A549 (cell line): Measurements from ENCODE around the gene SLC1A6. TPM values are rescaled to one million over a fixed set of nuclear protein-coding genes. Genes with fewer than 3 reads are reported as not detected.

Source experiments
- ATAC-seq, 2 experiments: fragments of 200-7000 bp in 1 of 2; fragments of >200 bp in 1 of 2; cut with Nextera tagmentation in 1 of 2; cut with Tn5 transposase in 1 of 2; 3 replicates each; pipeline versions ENCODE4 v1.8.0 to v1.9.1; 2018 to 2020; ENCODE audit warnings: mild to moderate bottlenecking in 1 of 2, moderate library complexity in 1 of 2
- CTCF ChIA-PET: fragments of 300-600 bp; sonication (Branson Sonifier 250); formaldehyde crosslinking; extraction: SDS; loops from one replicate; lab custom pipeline; 2021; ENCODE audit warnings: antibody characterized with exemption, inconsistent platforms; lab: Yijun Ruan, JAX
- POLR2A ChIA-PET: fragments of 350-600 bp; formaldehyde crosslinking; extraction: SDS; loops from one replicate; lab custom pipeline; 2021; ENCODE audit warnings: antibody characterized with exemption, inconsistent platforms; lab: Yijun Ruan, JAX
- DNase-seq, 2 experiments: peaks; one replicate each; pipeline versions ENCODE4 v3.0.0 to v3.0.0-alpha.2; 2011 to 2016; ENCODE audit warnings: low read depth in 1 of 2, low spot score in 1 of 2
- FAIRE-seq: peaks from 2 replicates; lab custom pipeline; 2011; peaks lifted over from hg19 to GRCh38; lab: Jason Lieb, UNC
- H3K27ac ChIP-seq, 2 experiments: fragments of >200 bp; sonication (Bioruptor Twin); formaldehyde crosslinking; 3 replicates each; pipeline ENCODE4 v1.5.1; 2016 to 2017
- H3K4me1 ChIP-seq: fragments of >200 bp; sonication (Bioruptor Twin); formaldehyde crosslinking; 3 replicates; pipeline ENCODE4 v1.6.1; 2016
- H3K4me2 ChIP-seq: fragments of >200 bp; sonication (Bioruptor Twin); formaldehyde crosslinking; 3 replicates; pipeline ENCODE4 v1.6.1; 2016
- H3K4me3 ChIP-seq: fragments of >200 bp; sonication (Bioruptor Twin); formaldehyde crosslinking; 3 replicates; pipeline ENCODE4 v1.5.1; 2016
- H3K9me3 ChIP-seq: fragments of >200 bp; sonication (Bioruptor Twin); formaldehyde crosslinking; 3 replicates; pipeline ENCODE4 v1.6.1; 2016
- CHD4 ChIP-seq: fragments of 200-600 bp; sonication (generic); IDR thresholded peaks from 2 replicates; pipeline ENCODE4 v1.6.1; 2016; ENCODE audit warnings: antibody characterized with exemption, mild to moderate bottlenecking, borderline replicate concordance
- FOSB ChIP-seq: fragments of 250-450 bp; sonication (Bioruptor Pico); IDR thresholded peaks from 2 replicates; pipeline ENCODE4 v1.5.0; 2020; ENCODE audit warnings: mild to moderate bottlenecking, moderate library complexity
- HOXA7 ChIP-seq: fragments of 250-450 bp; sonication (Bioruptor Pico); IDR thresholded peaks from 2 replicates; pipeline ENCODE4 v1.5.0; 2020; ENCODE audit warnings: mild to moderate bottlenecking, moderate library complexity
- RAD21 ChIP-seq, 2 experiments: fragments of >200 bp in 1 of 2; sonication (Bioruptor Twin) in 1 of 2; formaldehyde crosslinking in 1 of 2; IDR thresholded peaks in 1 of 2; conservative IDR thresholded peaks in 1 of 2; 2 replicates in 1 of 2; 3 replicates in 1 of 2; pipeline ENCODE4 v1.6.1; 2012 to 2018; ENCODE audit warnings: inconsistent platforms in 1 of 2
- RFX5 ChIP-seq: fragments of 450-650 bp; IDR thresholded peaks from 2 replicates; pipeline ENCODE4 v1.7.1; 2014; ENCODE audit warnings: antibody characterized with exemption, mild to moderate bottlenecking, moderate library complexity
- TP53 ChIP-seq: fragments of 250-450 bp; sonication (Bioruptor Pico); IDR thresholded peaks from 2 replicates; pipeline ENCODE4 v1.5.0; 2021; ENCODE audit warnings: mild to moderate bottlenecking, moderate library complexity
- WGBS: methylation state at CpG from one replicate; pipeline ENCODE4 v1.1.6; 2017; ENCODE audit errors: missing lambda C conversion rate; 5-methylcytosine and 5-hydroxymethylcytosine counted together
- polyA plus RNA-seq, 4 experiments: library from polyadenylated mRNA; depleted of rRNA in 3 of 4; stranded (reverse); fragments of >200 nt; fragmentation: RNase III in 1 of 4; extraction: RNeasy Plus Mini Kit Qiagen cat#74134 plus additional on column Dnase treatment in 1 of 4; gene quantifications; 2 replicates in 3 of 4; 3 replicates in 1 of 4; pipeline ENCODE4 v1.2.3, GENCODE V29; 2011 to 2017
- TF ChIP-seq, protein P1 (sequence below): fragments of >200 bp; sonication (Bioruptor Twin); formaldehyde crosslinking; IDR thresholded peaks from 3 replicates; pipeline ENCODE4 v1.6.1; 2016

The SLC1A6 gene
- polyA plus RNA-seq, 2 of the 4 experiments (the other 2 are of a cell fraction) = not detected

DNA sequence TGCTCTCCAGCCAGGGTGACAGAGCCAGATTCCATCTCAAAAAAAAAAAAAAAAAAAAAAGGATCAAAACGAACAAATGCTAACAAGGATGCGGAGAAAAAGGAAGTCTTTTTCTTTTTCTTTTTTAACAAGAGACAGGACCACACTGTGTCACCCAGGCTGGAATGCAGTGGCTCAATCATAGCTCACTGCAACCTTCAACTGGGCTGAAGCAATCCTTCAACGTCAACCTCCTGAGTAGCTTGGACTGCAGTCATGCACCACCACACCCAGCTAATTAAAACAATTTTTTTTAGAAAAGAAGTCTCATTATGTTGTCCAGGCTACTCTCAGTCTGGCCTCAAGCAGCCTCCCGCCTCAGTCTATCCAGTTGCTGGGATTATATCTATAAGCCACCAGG lies 73.0 kb downstream of the SLC1A6 start:
- CTCF ChIA-PET = interaction anchor here (0.6 kb wide), 1 partner anchor 147 kb away, joined by 4 read pairs; no protein-coding TSS in a partner anchor
- H3K9me3 ChIP-seq = no peaks in the 10 kb centered on the region
- TF ChIP-seq TP53 (no peak), HOXA7 (no peak), RFX5 (no peak), CHD4 (no peak)
- TF ChIP-seq, all 56 proteins: peak for 0

DNA sequence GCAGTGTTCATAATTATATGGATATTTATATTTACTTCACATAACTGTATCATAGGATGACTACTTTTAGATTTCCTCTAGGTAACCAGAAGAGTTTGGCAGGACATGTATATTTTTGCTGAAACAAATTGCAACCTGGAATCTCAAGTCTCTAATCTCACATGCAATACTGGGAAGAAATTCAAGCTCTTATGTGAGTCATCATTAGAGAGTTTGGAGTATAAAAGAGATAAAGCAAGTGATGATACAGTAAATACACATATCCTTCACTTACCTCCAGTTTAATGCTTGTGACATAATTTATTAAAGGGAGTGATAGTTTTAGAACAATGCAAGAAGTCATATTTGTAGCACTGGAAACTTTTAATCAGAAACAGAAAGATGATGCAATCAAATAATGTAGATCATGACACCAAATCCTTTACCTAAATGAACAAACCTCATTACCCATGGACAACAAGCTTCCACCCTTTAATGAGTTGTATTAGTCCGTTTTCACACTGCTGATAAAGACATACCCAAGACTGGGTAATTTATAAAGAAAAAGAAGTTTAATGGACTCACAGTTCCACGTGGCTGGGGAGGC lies 77.9 kb downstream of the SLC1A6 start:
- ChIA-PET POLR2A (no interaction called here), CTCF (interaction anchor here (1.0 kb wide), 1 partner anchor 8 kb away, joined by 3 read pairs; no protein-coding TSS in a partner anchor)
- WGBS = 0% methylated on average over 2 of the region's 2 CpGs
- no peak for FAIRE-seq
- H3K4me2 ChIP-seq = no peak overlapping the region
- H3K9me3 ChIP-seq = no peaks in the 10 kb centered on the region
- TF ChIP-seq CHD4 (no peak), RAD21 (conservative IDR thresholded peaks at IDR 0.05 in 1 of 2, IDR thresholded peaks at IDR 0.05 in 1 of 2) (no peak), FOSB (no peak)
- TF ChIP-seq, protein P1, sequence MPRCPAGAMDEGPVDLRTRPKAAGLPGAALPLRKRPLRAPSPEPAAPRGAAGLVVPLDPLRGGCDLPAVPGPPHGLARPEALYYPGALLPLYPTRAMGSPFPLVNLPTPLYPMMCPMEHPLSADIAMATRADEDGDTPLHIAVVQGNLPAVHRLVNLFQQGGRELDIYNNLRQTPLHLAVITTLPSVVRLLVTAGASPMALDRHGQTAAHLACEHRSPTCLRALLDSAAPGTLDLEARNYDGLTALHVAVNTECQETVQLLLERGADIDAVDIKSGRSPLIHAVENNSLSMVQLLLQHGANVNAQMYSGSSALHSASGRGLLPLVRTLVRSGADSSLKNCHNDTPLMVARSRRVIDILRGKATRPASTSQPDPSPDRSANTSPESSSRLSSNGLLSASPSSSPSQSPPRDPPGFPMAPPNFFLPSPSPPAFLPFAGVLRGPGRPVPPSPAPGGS = no peak
- H3K4me1 ChIP-seq = no peaks in the 10 kb centered on the region
- no peak overlapping the region for H3K27ac ChIP-seq
- no peak for ATAC-seq
- no peak for DNase-seq
- no peak overlapping the region for H3K4me3 ChIP-seq

More for the DNA sequence above, 73.0 kb downstream of the SLC1A6 start:
- H3K4me1 ChIP-seq = no peaks in the 10 kb centered on the region
- ATAC-seq = no peak
- no peak for DNase-seq
- no peak overlapping the region for H3K4me3 ChIP-seq
- 24% methylated on average over 4 of the region's 4 CpGs for WGBS
- POLR2A ChIA-PET = no interaction called here
- no peak overlapping the region for H3K27ac ChIP-seq
- no peak overlapping the region for H3K4me2 ChIP-seq
- FAIRE-seq = no peak

Other genes starting within 250 kb of the SLC1A6 start
- gene ADGRE2, start 201.3 kb downstream of the SLC1A6 start, polyA plus RNA-seq (2011; rRNA removed) = 0.47 and 0.67 TPM in 2 replicates
- gene ADGRE2, start 201.3 kb downstream of the SLC1A6 start, polyA plus RNA-seq (2017; fragmentation: RNase III; extraction: RNeasy Plus Mini Kit Qiagen cat#74134 plus additional on column Dnase treatment) = 0.26 to 0.39 TPM (median 0.36 TPM) in 3 replicates
- gene OR7A5, start 144.7 kb downstream of the SLC1A6 start, polyA plus RNA-seq (2011; rRNA removed) = not detected in 2 replicates
- gene OR7A5, start 144.7 kb downstream of the SLC1A6 start, polyA plus RNA-seq (2017; fragmentation: RNase III; extraction: RNeasy Plus Mini Kit Qiagen cat#74134 plus additional on column Dnase treatment) = not detected in 3 replicates
- not detected in 2 replicates for gene OR7C1, start 144.7 kb downstream of the SLC1A6 start, polyA plus RNA-seq (2011; rRNA removed)
- not detected in 3 replicates for gene OR7C1, start 144.7 kb downstream of the SLC1A6 start, polyA plus RNA-seq (2017; fragmentation: RNase III; extraction: RNeasy Plus Mini Kit Qiagen cat#74134 plus additional on column Dnase treatment)
- gene OR7A10, start 130.9 kb downstream of the SLC1A6 start, polyA plus RNA-seq (2011; rRNA removed) = not detected in 2 replicates
- not detected in 3 replicates for gene OR7A10, start 130.9 kb downstream of the SLC1A6 start, polyA plus RNA-seq (2017; fragmentation: RNase III; extraction: RNeasy Plus Mini Kit Qiagen cat#74134 plus additional on column Dnase treatment)
- gene OR7A17, start 93.7 kb downstream of the SLC1A6 start, polyA plus RNA-seq (2011; rRNA removed) = not detected in 2 replicates
- not detected in 3 replicates for gene OR7A17, start 93.7 kb downstream of the SLC1A6 start, polyA plus RNA-seq (2017; fragmentation: RNase III; extraction: RNeasy Plus Mini Kit Qiagen cat#74134 plus additional on column Dnase treatment)
- not detected in 2 replicates for gene OR7C2, start 38.4 kb downstream of the SLC1A6 start, polyA plus RNA-seq (2011; rRNA removed)
- not detected in 3 replicates for gene OR7C2, start 38.4 kb downstream of the SLC1A6 start, polyA plus RNA-seq (2017; fragmentation: RNase III; extraction: RNeasy Plus Mini Kit Qiagen cat#74134 plus additional on column Dnase treatment)
- gene CASP14, start 69.6 kb upstream of the SLC1A6 start, polyA plus RNA-seq (2011; rRNA removed) = not detected in 2 replicates
- gene CASP14, start 69.6 kb upstream of the SLC1A6 start, polyA plus RNA-seq (2017; fragmentation: RNase III; extraction: RNeasy Plus Mini Kit Qiagen cat#74134 plus additional on column Dnase treatment) = not detected in 3 replicates
- gene OR1I1, start 102.3 kb upstream of the SLC1A6 start, polyA plus RNA-seq (2011; rRNA removed) = not detected in 2 replicates
- gene OR1I1, start 102.3 kb upstream of the SLC1A6 start, polyA plus RNA-seq (2017; fragmentation: RNase III; extraction: RNeasy Plus Mini Kit Qiagen cat#74134 plus additional on column Dnase treatment) = not detected in 3 replicates
- 5.0 and 5.5 TPM in 2 replicates for gene SYDE1, start 127.5 kb upstream of the SLC1A6 start, polyA plus RNA-seq (2011; rRNA removed)
- gene SYDE1, start 127.5 kb upstream of the SLC1A6 start, polyA plus RNA-seq (2017; fragmentation: RNase III; extraction: RNeasy Plus Mini Kit Qiagen cat#74134 plus additional on column Dnase treatment) = 7.7 to 10.3 TPM (median 8.8 TPM) in 3 replicates
- 14.7 and 21.3 TPM in 2 replicates for gene NOTCH3, start 221.1 kb upstream of the SLC1A6 start, polyA plus RNA-seq (2011; rRNA removed)
- gene NOTCH3, start 221.1 kb upstream of the SLC1A6 start, polyA plus RNA-seq (2017; fragmentation: RNase III; extraction: RNeasy Plus Mini Kit Qiagen cat#74134 plus additional on column Dnase treatment) = 6.4 to 9.5 TPM (median 6.9 TPM) in 3 replicates